Measurements from ENCODE around the gene AP1M2. TPM values are rescaled to one million over a fixed set of nuclear protein-coding genes. Genes with fewer than 3 reads are reported as not detected.

Gene AP1M2
- total RNA-seq, 6 donors from 2014 or later, result 35.1 to 63.1 (median 45.7) TPM

DNA sequence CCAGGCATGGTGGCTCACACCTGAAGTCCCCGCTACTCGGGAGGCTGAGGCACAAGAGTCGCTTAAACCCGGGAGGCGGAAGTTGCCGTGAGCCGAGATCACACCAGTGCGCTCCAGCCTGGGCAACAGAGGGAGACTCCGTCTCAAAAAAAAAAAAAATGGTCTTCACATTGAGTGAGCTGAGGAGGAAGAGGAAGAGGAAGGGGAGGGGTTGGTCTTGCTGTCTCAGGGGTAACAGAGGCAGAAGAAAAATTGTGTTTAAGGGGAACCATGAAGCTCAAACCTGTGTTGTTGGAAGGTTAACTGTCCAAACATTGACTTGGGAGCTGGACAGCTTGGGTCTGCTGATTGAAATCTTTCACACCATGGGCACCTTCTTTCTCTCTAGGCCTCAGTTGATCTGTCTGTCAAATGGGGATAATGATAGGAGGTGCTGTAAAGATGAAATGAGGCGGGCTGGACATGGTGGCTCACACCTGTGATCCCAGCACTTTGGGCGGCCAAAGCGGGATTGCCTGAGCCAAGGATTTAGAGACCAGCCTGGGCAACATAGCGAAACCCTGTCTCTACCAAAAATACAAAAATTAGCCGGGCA, 28.4 kb upstream of the AP1M2 start:
- Histone ChIP-seq H3K27ac (peak overlapping the region in 3 of 4 donors; percentile 50 to 80 (median 79)), H3K9me3 (no peaks in the 10 kb centered on the region), H3K36me3 (no peaks in the 10 kb centered on the region), H3K4me1 (peaks cover 49 to 81% (median 59%) of the 10 kb centered on the region in 4 donors), H3K4me3 (no peak overlapping the region), H3K27me3 (no peaks in the 10 kb centered on the region)
- no peak for ATAC-seq (ENCODE audit: low FRiP score in 2 of 2)
- DNase-seq, result no peak
- TF ChIP-seq POLR2A (IDR thresholded peaks at IDR 0.05) (no peak), EP300 (IDR thresholded peaks at IDR 0.05) (no peak), POLR2AphosphoS5 (IDR thresholded peaks at IDR 0.05) (no peak)
- TF ChIP-seq, protein P1, sequence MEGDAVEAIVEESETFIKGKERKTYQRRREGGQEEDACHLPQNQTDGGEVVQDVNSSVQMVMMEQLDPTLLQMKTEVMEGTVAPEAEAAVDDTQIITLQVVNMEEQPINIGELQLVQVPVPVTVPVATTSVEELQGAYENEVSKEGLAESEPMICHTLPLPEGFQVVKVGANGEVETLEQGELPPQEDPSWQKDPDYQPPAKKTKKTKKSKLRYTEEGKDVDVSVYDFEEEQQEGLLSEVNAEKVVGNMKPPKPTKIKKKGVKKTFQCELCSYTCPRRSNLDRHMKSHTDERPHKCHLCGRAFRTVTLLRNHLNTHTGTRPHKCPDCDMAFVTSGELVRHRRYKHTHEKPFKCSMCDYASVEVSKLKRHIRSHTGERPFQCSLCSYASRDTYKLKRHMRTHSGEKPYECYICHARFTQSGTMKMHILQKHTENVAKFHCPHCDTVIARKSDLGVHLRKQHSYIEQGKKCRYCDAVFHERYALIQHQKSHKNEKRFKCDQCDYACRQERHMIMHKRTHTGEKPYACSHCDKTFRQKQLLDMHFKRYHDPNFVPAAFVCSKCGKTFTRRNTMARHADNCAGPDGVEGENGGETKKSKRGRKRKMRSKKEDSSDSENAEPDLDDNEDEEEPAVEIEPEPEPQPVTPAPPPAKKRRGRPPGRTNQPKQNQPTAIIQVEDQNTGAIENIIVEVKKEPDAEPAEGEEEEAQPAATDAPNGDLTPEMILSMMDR (IDR thresholded peaks at IDR 0.05), result no peak
- 78 to 82% methylated on average over 14 of the region's 14 CpGs for WGBS, 2 donors

- no peaks in the 10 kb centered on the region for H3K36me3 ChIP-seq
- H3K9me3 ChIP-seq, result no peaks in the 10 kb centered on the region
- no peaks in the 10 kb centered on the region for H3K27me3 ChIP-seq
- peak overlapping the region in 1 of 4 donors; percentile 10 for H3K4me3 ChIP-seq
- peak in 1 of 4 donors; percentile 82 for TF ChIP-seq EP300 (IDR thresholded peaks at IDR 0.05)
- TF ChIP-seq POLR2A (IDR thresholded peaks at IDR 0.05), result peak in 1 of 4 donors; percentile 34
- peak; percentile 75 to 84 for TF ChIP-seq POLR2AphosphoS5 (IDR thresholded peaks at IDR 0.05)
- TF ChIP-seq, protein P1 (IDR thresholded peaks at IDR 0.05), result no peak
- peak; percentile 85 to 90 for DNase-seq
- peak overlapping the region; percentile 68 to 88 (median 74) for H3K27ac ChIP-seq
- 28 to 46% methylated on average over 14 to 15 of the region's 15 CpGs for WGBS, 2 donors
- peaks cover 45 to 69% (median 58%) of the 10 kb centered on the region in 4 donors for H3K4me1 ChIP-seq
- peak; percentile 68 to 93 for ATAC-seq (ENCODE audit: low FRiP score in 2 of 2)
Observed at GRCh38 chr19:10612499-10613119, 25.5 kb upstream of the AP1M2 start.

DNA sequence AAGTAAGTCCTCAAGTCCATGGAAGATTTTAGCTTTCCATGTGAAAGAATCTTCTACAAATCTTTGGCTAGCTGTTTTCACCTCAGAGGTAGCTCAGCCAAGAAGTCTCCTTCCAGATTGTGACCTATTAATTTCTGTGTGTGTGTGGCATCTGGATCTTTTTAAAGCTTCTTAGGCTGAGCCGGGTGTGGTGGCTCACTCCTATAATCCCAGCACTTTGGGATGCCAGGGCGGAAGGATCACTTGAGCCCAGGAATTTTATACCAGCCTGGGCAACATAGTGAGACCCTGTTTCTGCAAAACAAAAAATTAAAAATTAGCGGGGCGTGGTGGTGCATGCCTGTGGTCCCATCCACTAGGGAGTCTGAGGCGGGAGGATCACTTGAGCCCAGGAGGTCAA, 24.8 kb upstream of the AP1M2 start:
- H3K4me1 ChIP-seq, result peaks cover 38 to 63% (median 57%) of the 10 kb centered on the region in 4 donors
- H3K9me3 ChIP-seq, result no peaks in the 10 kb centered on the region
- H3K4me3 ChIP-seq, result no peak overlapping the region
- ATAC-seq (ENCODE audit: low FRiP score in 2 of 2), result no peak
- peak overlapping the region; percentile 68 to 88 (median 74) for H3K27ac ChIP-seq
- DNase-seq, result no peak
- H3K36me3 ChIP-seq, result no peaks in the 10 kb centered on the region
- no peak for TF ChIP-seq POLR2A (IDR thresholded peaks at IDR 0.05)
- TF ChIP-seq, protein P1 (IDR thresholded peaks at IDR 0.05), result no peak
- no peak for TF ChIP-seq POLR2AphosphoS5 (IDR thresholded peaks at IDR 0.05)
- no peak for TF ChIP-seq EP300 (IDR thresholded peaks at IDR 0.05)
- H3K27me3 ChIP-seq, result no peaks in the 10 kb centered on the region
- 83 to 84% methylated on average over 5 of the region's 5 CpGs for WGBS, 2 donors

- peak in 1 of 2 donors; percentile 54 for DNase-seq
- peak; percentile 54 to 61 for TF ChIP-seq POLR2AphosphoS5 (IDR thresholded peaks at IDR 0.05)
- TF ChIP-seq EP300 (IDR thresholded peaks at IDR 0.05), result no peak
- Histone ChIP-seq H3K36me3 (no peaks in the 10 kb centered on the region), H3K9me3 (no peaks in the 10 kb centered on the region), H3K4me3 (peak overlapping the region in 3 of 4 donors; percentile 72 to 99 (median 99)), H3K27ac (peak overlapping the region; percentile 90 to 98 (median 95)), H3K4me1 (peaks cover 32 to 46% (median 43%) of the 10 kb centered on the region in 4 donors), H3K27me3 (no peaks in the 10 kb centered on the region)
- ATAC-seq (ENCODE audit: low FRiP score in 2 of 2), result peak in 1 of 2 donors; percentile 34
- WGBS, 2 donors, result 45 to 48% methylated on average over 6 to 9 of the region's 9 CpGs
Observed at GRCh38 chr19:10604460-10604980, 17.4 kb upstream of the AP1M2 start.

DNA sequence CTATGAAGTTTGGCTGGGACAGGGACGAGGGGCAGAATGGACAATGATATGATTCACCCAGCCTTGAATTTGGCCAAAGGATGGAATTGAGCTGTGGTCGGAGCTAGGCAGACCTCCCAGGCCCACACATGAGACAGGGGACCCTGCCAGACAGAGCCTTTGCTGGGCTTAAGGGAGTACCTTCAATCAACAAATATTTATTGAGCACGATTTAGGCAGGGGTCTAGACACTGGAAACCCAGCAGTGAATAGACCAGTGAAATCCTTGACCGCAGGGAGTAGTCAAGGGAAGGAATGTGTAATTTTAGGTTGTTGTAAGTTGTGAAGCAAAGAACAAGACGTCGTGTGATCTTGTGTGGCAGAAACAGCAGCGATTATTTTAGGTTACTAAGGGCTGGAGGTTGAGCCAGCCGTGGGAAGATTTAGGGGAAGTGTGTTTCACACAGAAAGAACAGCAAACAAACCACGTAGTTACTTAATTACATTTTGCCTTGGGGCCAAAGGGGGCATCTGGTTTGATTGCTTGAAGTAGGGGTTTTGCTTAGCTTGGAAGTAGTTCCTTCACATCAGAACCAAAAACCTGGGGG, 16.9 kb upstream of the AP1M2 start:
- Histone ChIP-seq H3K4me3 (peak overlapping the region; percentile 72 to 99 (median 98)), H3K27me3 (no peaks in the 10 kb centered on the region), H3K36me3 (no peaks in the 10 kb centered on the region), H3K9me3 (no peaks in the 10 kb centered on the region), H3K4me1 (peaks cover 30 to 46% (median 43%) of the 10 kb centered on the region in 4 donors), H3K27ac (peak overlapping the region; percentile 90 to 98 (median 95))
- peak; percentile 20 to 42 for ATAC-seq (ENCODE audit: low FRiP score in 2 of 2)
- 15 to 18% methylated on average over 9 of the region's 9 CpGs for WGBS, 2 donors
- peak in 2 of 4 donors; percentile 65 to 85 for TF ChIP-seq EP300 (IDR thresholded peaks at IDR 0.05)
- TF ChIP-seq POLR2A (IDR thresholded peaks at IDR 0.05), result no peak
- peak; percentile 35 to 36 for TF ChIP-seq POLR2AphosphoS5 (IDR thresholded peaks at IDR 0.05)
- TF ChIP-seq, protein P1 (IDR thresholded peaks at IDR 0.05), result no peak
- peak in 1 of 2 donors; percentile 51 for DNase-seq
